Upper lobe of left lung (tissue), 4 donors: ENCODE results near the gene KCNC1.

Experiments used
- CTCF ChIP-seq, 6 experiments: fragments of 450-650 bp in 4 of 6; fragments of 200-600 bp in 2 of 6; sonication (generic) in 2 of 6; IDR thresholded peaks; one replicate each; pipeline ENCODE4 v1.5.1; 2016 to 2019; ENCODE audit warnings: antibody characterized with exemption in 6 of 6
- POLR2AphosphoS5 ChIP-seq, 2 donors: sonication (generic); formaldehyde crosslinking; IDR thresholded peaks; one replicate each; pipeline ENCODE4 v1.5.1; 2017; ENCODE audit warnings: antibody characterized with exemption in 2 of 2

GRCh38 chr11:17812091-17812864 is 77.7 kb downstream of the KCNC1 start:
- TF ChIP-seq CTCF (IDR thresholded peaks at IDR 0.05), result no peak
- TF ChIP-seq POLR2AphosphoS5 (IDR thresholded peaks at IDR 0.05), result no peak
